CD4-positive, alpha-beta memory T cell (primary cell): ENCODE data around the gene P2RY4. TPM values are rescaled to one million over a fixed set of nuclear protein-coding genes. Genes with fewer than 3 reads are reported as not detected.

Experiments used
- CTCF ChIA-PET: fragments of 350-600 bp; sonication (Branson Sonifier 250); formaldehyde crosslinking; loops from one replicate; lab custom pipeline; 2021; ENCODE audit warnings: inconsistent platforms; ENCODE audit not compliant: partially characterized antibody; lab: Charles Lee
- POLR2A ChIA-PET: fragments of 350-600 bp; sonication (Branson Sonifier 250); formaldehyde crosslinking; loops from one replicate; lab custom pipeline; 2021; ENCODE audit not compliant: partially characterized antibody; lab: Charles Lee
- DNase-seq, 5 donors: peaks; one replicate each; pipeline versions ENCODE4 v3.0.0 to v3.0.0-alpha.2; 2020 to 2022; ENCODE audit warnings: mixed read lengths in 1 of 5
- H3K27ac ChIP-seq: one replicate; pipeline ENCODE4 v1.7.0; 2013; ENCODE audit warnings: low read depth, low read length
- H3K27me3 ChIP-seq: 2 replicates; pipeline ENCODE4 v1.7.0; 2013; ENCODE audit warnings: mild to moderate bottlenecking, low read length, moderate library complexity; ENCODE audit not compliant: insufficient read depth
- H3K36me3 ChIP-seq: 2 replicates; pipeline ENCODE4 v1.7.0; 2013; ENCODE audit warnings: mild to moderate bottlenecking, low read length, moderate library complexity; ENCODE audit not compliant: insufficient read depth
- H3K4me1 ChIP-seq: 2 replicates; pipeline ENCODE4 v1.7.0; 2013; ENCODE audit warnings: mild to moderate bottlenecking, low read length, moderate library complexity; ENCODE audit not compliant: insufficient read depth
- H3K4me3 ChIP-seq, 2 donors: one replicate each; pipeline ENCODE4 v1.7.0; 2013; ENCODE audit warnings: low read length in 2 of 2, mild to moderate bottlenecking in 1 of 2
- H3K9me3 ChIP-seq, 2 donors: one replicate each; pipeline ENCODE4 v1.7.0; 2013; ENCODE audit warnings: low read length in 2 of 2, control low read depth in 1 of 2; ENCODE audit not compliant: control insufficient read depth in 1 of 2
- H3K27ac Mint-ChIP-seq, 7 donors: one replicate each; pipeline ENCODE4 v1.8.0; 2020 to 2021; ENCODE audit warnings: mixed read lengths in 7 of 7, mild to moderate bottlenecking in 6 of 7, inconsistent platforms in 3 of 7, moderate library complexity in 3 of 7
- H3K27me3 Mint-ChIP-seq, 2 donors: one replicate each; pipeline ENCODE4 v1.8.0; 2020 to 2021; ENCODE audit warnings: mixed read lengths in 2 of 2
- H3K36me3 Mint-ChIP-seq, 2 donors: one replicate each; pipeline ENCODE4 v1.8.0; 2020 to 2021; ENCODE audit warnings: mixed read lengths in 2 of 2, inconsistent platforms in 1 of 2, mild to moderate bottlenecking in 1 of 2
- H3K4me1 Mint-ChIP-seq, 4 donors: one replicate each; pipeline ENCODE4 v1.8.0; 2020 to 2021; ENCODE audit warnings: mixed read lengths in 4 of 4, mild to moderate bottlenecking in 1 of 4
- H3K4me3 Mint-ChIP-seq, 8 donors: one replicate each; pipeline ENCODE4 v1.8.0; 2020 to 2021; ENCODE audit warnings: mixed read lengths in 8 of 8, mild to moderate bottlenecking in 7 of 8, moderate library complexity in 6 of 8, inconsistent platforms in 3 of 8
- H3K9me3 Mint-ChIP-seq, 8 donors: one replicate each; pipeline ENCODE4 v1.8.0; 2020 to 2021; ENCODE audit warnings: mixed read lengths in 8 of 8, mild to moderate bottlenecking in 5 of 8, inconsistent platforms in 3 of 8, moderate library complexity in 1 of 8
- intact Hi-C: fragments of 100-400 bp; cut with micrococcal nuclease; formaldehyde crosslinking; loops from one replicate; pipeline ENCODE4 v1.15.1; 2023
- polyA plus RNA-seq, 2 donors: library from polyadenylated mRNA; unstranded; fragments of 300-500 nt; fragmentation: Illumina TruSeq; gene quantifications; one replicate each; pipeline ENCODE4 v1.2.3, GENCODE V29; 2021
- total RNA-seq, 2 experiments: library from RNA; stranded (reverse); gene quantifications; one replicate each; pipeline ENCODE4 v1.2.3, GENCODE V29; 2021

P2RY4 gene
- total and polyA plus RNA-seq, 4 experiments from 2014 or later: 0.35 TPM; not detected in 3

DNA sequence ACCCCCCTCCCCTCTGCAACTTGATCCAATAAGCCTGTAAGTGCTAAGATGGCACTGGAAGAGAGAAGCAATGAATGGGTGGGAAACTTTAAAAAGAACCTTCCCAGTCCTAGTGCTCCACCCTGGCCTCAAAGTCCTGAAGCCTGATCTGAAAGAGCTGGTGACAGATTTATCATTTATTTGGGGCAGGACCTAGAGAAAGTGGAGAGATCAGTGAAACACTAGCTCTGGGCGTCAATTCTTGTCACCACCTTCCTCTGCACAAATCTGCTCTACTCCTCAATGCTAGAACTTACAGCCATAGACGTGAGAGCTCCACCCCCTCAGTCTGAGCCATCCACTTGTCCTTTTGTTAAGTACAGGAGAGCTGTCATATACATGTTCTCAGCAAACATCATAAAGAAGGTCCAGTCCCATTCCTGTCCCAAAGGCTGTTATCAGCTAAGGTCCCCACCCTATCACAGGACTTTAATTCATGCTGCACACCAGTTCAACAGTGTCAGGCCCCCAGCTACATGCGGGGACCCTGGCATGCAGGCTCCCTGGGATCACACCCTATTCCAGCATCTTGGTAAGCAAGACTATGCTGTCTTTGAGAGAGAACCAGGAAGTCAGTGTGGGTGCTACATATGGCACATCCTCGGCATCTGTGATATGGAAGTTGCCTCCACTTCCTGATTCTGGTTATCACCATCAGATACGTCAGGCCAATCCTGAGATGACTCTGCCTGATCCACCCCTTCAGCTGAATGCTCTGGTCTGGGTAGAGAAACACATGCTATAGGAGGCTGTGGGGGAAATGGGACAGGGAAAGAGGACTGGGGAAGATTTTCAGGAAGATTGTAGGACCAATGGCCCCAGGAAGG lies 2.3 kb downstream of the P2RY4 start:
- Histone ChIP-seq H3K27me3 (no peaks in the 10 kb centered on the region), H3K27ac (no peak overlapping the region), H3K36me3 (no peaks in the 10 kb centered on the region), H3K4me3 (no peak overlapping the region), H3K4me1 (no peaks in the 10 kb centered on the region), H3K9me3 (no peaks in the 10 kb centered on the region)
- Mint-ChIP-seq H3K4me1 (no peaks in the 10 kb centered on the region), H3K36me3 (peaks cover 1 to 4% of the 10 kb centered on the region in 2 donors), H3K9me3 (peaks cover 0 to 2% (median 0%) of the 10 kb centered on the region in 8 donors), H3K4me3 (no peak overlapping the region), H3K27ac (peak overlapping the region in 1 of 7 donors; percentile 29), H3K27me3 (no peaks in the 10 kb centered on the region)
- CTCF ChIA-PET: no interaction called here
- POLR2A ChIA-PET: no interaction called here
- no peak for DNase-seq
- intact Hi-C loops: no loop called here

DNA sequence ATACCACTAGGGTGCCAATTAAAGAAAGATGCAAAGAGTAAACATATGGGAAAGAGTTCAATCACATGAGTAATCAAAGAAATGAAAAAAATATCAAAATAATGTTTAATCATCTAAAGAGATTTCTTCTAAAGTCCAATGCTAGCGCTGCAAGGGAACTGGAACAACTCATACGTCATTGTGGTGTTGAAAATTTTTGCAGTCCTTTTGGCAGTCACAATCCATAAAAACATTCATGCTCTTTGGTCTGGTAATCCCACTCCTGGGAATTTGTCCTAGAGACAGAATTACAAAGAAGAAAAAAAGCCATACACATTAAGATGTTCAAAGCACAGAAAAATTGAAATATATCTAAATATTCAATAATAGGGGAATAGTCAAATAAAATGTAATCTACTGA lies 4.6 kb downstream of the P2RY4 start:
- Mint-ChIP-seq H3K9me3 (no peaks in the 10 kb centered on the region), H3K27me3 (no peaks in the 10 kb centered on the region), H3K4me1 (no peaks in the 10 kb centered on the region), H3K36me3 (peaks cover 1 to 4% of the 10 kb centered on the region in 2 donors), H3K27ac (no peak overlapping the region), H3K4me3 (no peak overlapping the region)
- DNase-seq: no peak
- POLR2A ChIA-PET: no interaction called here
- Histone ChIP-seq H3K4me3 (no peak overlapping the region), H3K27ac (no peak overlapping the region), H3K27me3 (no peaks in the 10 kb centered on the region), H3K9me3 (no peaks in the 10 kb centered on the region), H3K36me3 (no peaks in the 10 kb centered on the region), H3K4me1 (no peaks in the 10 kb centered on the region)
- CTCF ChIA-PET: no interaction called here
- intact Hi-C loops: no loop called here

DNA sequence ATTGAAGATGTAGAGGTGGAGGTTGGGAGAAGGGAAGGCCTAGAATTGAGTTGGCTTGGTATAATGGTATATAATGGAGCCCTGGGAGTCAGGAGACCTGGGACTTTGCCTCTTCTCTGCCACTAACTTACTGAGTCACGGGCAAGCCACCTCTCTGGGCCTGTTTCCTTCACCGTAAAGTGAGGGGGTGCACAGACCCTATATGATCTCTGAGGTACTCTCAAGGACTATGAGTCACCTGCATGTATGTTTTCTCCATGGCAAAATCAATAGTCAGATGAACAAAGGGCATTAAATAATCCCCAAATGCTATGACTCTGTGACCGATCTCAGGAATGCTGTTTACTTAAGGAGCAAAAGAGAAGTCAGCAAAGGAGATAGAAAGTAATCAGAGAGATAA lies 5.1 kb downstream of the P2RY4 start:
- H3K36me3 Mint-ChIP-seq: peaks cover 1 to 4% of the 10 kb centered on the region in 2 donors
- H3K4me3 Mint-ChIP-seq: peak overlapping the region in 1 of 8 donors; percentile 57
- H3K4me1 Mint-ChIP-seq: no peaks in the 10 kb centered on the region
- no peaks in the 10 kb centered on the region for H3K36me3 ChIP-seq
- CTCF ChIA-PET: no interaction called here
- DNase-seq: no peak
- intact Hi-C loops: no loop called here
- no peak overlapping the region for H3K27ac Mint-ChIP-seq
- no peak overlapping the region for H3K27ac ChIP-seq
- no peaks in the 10 kb centered on the region for H3K9me3 Mint-ChIP-seq
- H3K9me3 ChIP-seq: no peaks in the 10 kb centered on the region
- no peaks in the 10 kb centered on the region for H3K27me3 Mint-ChIP-seq
- H3K4me1 ChIP-seq: no peaks in the 10 kb centered on the region
- no peaks in the 10 kb centered on the region for H3K27me3 ChIP-seq
- no peak overlapping the region for H3K4me3 ChIP-seq
- POLR2A ChIA-PET: no interaction called here

DNA sequence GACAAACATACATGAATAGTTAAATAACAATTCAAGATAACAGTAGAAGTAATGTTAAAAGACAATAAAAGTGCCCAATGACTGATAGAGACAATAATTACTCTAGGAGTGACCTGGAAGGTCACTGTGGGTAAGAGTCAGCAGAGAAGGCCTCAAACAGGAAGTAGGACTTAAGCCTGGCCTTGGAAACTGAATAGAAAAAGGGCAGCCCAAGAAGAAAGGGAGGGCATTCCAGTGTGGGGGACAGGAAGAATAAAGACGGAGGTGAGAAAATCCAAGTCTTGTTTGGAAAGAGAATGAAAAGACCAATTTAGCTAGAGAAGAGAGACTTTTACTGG lies 6.0 kb downstream of the P2RY4 start:
- peaks cover 1 to 4% of the 10 kb centered on the region in 2 donors for H3K36me3 Mint-ChIP-seq
- H3K27ac Mint-ChIP-seq: no peak overlapping the region
- POLR2A ChIA-PET: no interaction called here
- H3K4me1 Mint-ChIP-seq: no peaks in the 10 kb centered on the region
- no peak overlapping the region for H3K4me3 ChIP-seq
- CTCF ChIA-PET: no interaction called here
- no peaks in the 10 kb centered on the region for H3K4me1 ChIP-seq
- intact Hi-C loops: no loop called here
- no peak overlapping the region for H3K4me3 Mint-ChIP-seq
- no peaks in the 10 kb centered on the region for H3K27me3 ChIP-seq
- no peaks in the 10 kb centered on the region for H3K36me3 ChIP-seq
- H3K27me3 Mint-ChIP-seq: no peaks in the 10 kb centered on the region
- no peaks in the 10 kb centered on the region for H3K9me3 ChIP-seq
- H3K27ac ChIP-seq: no peak overlapping the region
- H3K9me3 Mint-ChIP-seq: no peaks in the 10 kb centered on the region
- no peak for DNase-seq

DNA sequence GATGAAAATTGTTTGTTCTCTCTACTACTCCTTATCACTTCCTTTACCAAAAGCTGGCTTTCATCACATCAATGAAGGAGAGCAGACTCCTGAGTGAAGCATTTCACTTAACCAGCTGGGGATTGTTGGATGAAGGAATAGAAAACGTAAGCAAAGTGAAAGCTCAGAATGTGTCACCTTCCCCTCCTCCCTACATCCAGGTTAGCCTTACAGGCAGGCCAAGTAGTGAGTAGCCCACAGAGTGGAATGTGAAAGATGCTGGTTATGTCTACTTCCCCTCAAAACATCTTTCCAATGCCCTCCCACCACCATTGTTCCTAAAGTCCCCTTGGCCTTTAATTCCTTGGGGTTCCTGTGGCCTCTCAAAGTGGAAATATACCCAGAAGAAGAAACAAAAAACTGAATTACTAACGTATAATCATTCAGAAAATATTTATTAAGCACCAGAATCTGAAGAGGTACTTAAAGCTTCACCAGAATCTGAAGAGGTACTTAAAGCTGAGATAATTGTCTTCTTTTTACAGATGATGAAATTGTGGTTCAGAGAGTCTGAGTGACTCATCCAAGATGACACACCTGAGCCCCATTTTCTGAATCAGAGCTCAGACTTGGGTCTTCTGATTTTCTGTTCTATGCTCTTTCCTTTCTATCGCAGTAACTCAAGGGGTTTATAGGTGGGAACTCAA lies 6.5 kb downstream of the P2RY4 start:
- POLR2A ChIA-PET: no interaction called here
- intact Hi-C loops: no loop called here
- Mint-ChIP-seq H3K4me3 (no peak overlapping the region), H3K27me3 (no peaks in the 10 kb centered on the region), H3K9me3 (no peaks in the 10 kb centered on the region), H3K4me1 (no peaks in the 10 kb centered on the region), H3K36me3 (peaks cover 0 to 4% of the 10 kb centered on the region in 2 donors), H3K27ac (no peak overlapping the region)
- CTCF ChIA-PET: no interaction called here
- Histone ChIP-seq H3K4me1 (no peaks in the 10 kb centered on the region), H3K9me3 (no peaks in the 10 kb centered on the region), H3K27me3 (no peaks in the 10 kb centered on the region), H3K36me3 (no peaks in the 10 kb centered on the region), H3K27ac (no peak overlapping the region), H3K4me3 (no peak overlapping the region)
- DNase-seq: no peak

DNA sequence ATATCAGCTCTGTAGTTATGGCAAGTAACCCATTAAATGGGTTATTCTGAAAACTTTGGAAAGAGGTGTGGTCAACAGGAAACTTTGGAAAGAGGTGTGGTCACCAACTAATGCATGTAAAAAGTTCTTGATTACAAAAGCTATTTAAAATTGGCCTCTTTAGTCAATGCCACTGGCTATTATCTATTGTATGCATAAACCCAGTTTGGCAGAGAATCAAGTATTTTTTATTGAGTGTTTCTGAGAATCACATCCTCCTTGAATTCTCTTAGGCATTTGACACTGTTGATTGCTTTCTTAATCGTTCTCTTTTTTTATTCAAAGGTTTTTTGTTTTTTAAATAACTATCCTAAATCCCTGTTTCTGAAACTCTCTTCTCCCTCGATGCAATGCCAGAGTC lies 7.5 kb downstream of the P2RY4 start:
- Mint-ChIP-seq H3K4me1 (no peaks in the 10 kb centered on the region), H3K4me3 (no peak overlapping the region), H3K36me3 (peaks cover 0 to 4% of the 10 kb centered on the region in 2 donors), H3K27ac (no peak overlapping the region), H3K9me3 (no peaks in the 10 kb centered on the region), H3K27me3 (no peaks in the 10 kb centered on the region)
- Histone ChIP-seq H3K4me3 (no peak overlapping the region), H3K27ac (no peak overlapping the region), H3K4me1 (no peaks in the 10 kb centered on the region), H3K36me3 (no peaks in the 10 kb centered on the region), H3K9me3 (no peaks in the 10 kb centered on the region), H3K27me3 (no peaks in the 10 kb centered on the region)
- no peak for DNase-seq
- intact Hi-C loops: no loop called here
- ChIA-PET CTCF (no interaction called here), POLR2A (no interaction called here)

DNA sequence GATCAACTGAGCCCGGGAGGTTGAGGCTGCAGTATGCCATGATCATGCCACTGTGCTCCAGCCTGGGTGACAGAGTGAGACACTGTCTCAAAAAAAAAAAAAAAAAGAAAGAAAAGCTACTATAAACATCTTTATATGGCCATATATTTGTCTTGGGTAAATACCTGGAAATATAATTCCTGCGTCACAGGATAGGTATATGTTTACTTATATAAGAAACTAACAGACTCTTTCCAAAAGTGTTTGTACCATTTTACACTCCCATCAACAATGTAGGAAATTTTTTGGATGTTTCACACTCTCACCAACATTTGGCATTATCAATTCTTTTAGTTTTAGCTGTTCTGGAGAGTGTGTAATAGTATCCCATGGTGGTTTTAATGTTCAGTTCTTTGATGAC lies 12.8 kb downstream of the P2RY4 start:
- Mint-ChIP-seq H3K9me3 (no peaks in the 10 kb centered on the region), H3K36me3 (no peaks in the 10 kb centered on the region), H3K4me1 (no peaks in the 10 kb centered on the region), H3K27me3 (no peaks in the 10 kb centered on the region), H3K27ac (no peak overlapping the region), H3K4me3 (no peak overlapping the region)
- Histone ChIP-seq H3K27me3 (no peaks in the 10 kb centered on the region), H3K4me3 (no peak overlapping the region), H3K27ac (no peak overlapping the region), H3K9me3 (no peaks in the 10 kb centered on the region), H3K4me1 (no peaks in the 10 kb centered on the region), H3K36me3 (no peaks in the 10 kb centered on the region)
- ChIA-PET CTCF (no interaction called here), POLR2A (no interaction called here)
- intact Hi-C loops: no loop called here
- DNase-seq: no peak
